ENCODE data around the gene KIF25. TPM values are rescaled to one million over a fixed set of nuclear protein-coding genes. Genes with fewer than 3 reads are reported as not detected.

KIF25 gene
- total RNA-seq, 1 donor from 2014 or later: not detected

- Mint-ChIP-seq H3K36me3 (ENCODE audit: unreplicated experiment) (peaks cover 2% of the 10 kb centered on the region), H3K9me3 (ENCODE audit: unreplicated experiment) (peaks cover 4% of the 10 kb centered on the region), H3K4me3 (ENCODE audit: unreplicated experiment) (no peak overlapping the region), H3K27ac (ENCODE audit: unreplicated experiment) (no peak overlapping the region), H3K4me1 (ENCODE audit: unreplicated experiment) (peaks cover 23% of the 10 kb centered on the region), H3K27me3 (ENCODE audit: unreplicated experiment) (no peaks in the 10 kb centered on the region)
- TF ChIP-seq CTCF (IDR thresholded peaks at IDR 0.05): no peak
- DNase-seq (ENCODE audit: extremely low spot score, unreplicated experiment): no peak
Observed at GRCh38 chr6:168038576-168039140, 41.2 kb downstream of the KIF25 start.

DNA sequence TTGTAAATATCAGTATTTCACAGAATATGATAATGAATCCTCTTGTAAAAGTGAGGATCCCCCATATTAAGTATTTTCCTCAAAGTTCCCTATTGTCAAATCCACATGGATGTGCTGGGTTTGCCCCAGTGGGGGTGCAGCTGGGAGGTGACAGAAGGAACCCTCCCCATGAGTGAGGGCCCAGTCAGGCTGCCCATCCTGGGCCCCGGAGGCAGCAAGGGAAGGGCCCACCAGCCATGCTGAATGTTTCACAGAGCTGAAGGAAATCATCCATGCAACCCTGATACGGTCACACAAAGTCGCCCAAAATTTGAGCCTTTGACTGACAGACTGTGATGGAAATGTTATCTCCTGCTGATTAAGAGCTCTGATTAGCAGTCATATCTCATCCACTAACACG lies 41.8 kb downstream of the KIF25 start:
- no peak overlapping the region for H3K4me3 Mint-ChIP-seq (ENCODE audit: unreplicated experiment)
- peaks cover 20% of the 10 kb centered on the region for H3K4me1 Mint-ChIP-seq (ENCODE audit: unreplicated experiment)
- no peaks in the 10 kb centered on the region for H3K27me3 Mint-ChIP-seq (ENCODE audit: unreplicated experiment)
- TF ChIP-seq CTCF (IDR thresholded peaks at IDR 0.05): no peak
- no peak overlapping the region for H3K27ac Mint-ChIP-seq (ENCODE audit: unreplicated experiment)
- DNase-seq (ENCODE audit: extremely low spot score, unreplicated experiment): no peak
- H3K9me3 Mint-ChIP-seq (ENCODE audit: unreplicated experiment): peaks cover 4% of the 10 kb centered on the region
- H3K36me3 Mint-ChIP-seq (ENCODE audit: unreplicated experiment): peaks cover 2% of the 10 kb centered on the region

DNA sequence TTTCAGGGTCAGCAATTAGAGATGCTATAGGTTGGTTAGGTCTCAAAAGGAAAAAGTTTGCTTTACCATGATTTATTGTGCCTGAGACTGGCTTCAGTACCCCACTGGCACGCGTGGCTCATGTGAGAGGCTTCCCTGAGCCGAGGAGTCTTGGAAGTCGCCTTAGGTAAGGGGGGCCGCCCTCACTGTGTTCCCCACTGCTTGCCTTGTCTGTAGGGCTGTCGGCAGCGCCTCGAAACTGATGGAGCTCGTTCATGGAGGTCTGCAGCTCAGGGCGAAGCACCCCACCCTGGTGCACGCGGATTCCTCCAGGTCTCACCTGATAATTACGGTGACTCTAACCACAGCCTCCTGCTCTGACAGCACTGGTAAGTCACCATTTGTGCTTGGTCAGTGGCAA lies 42.4 kb downstream of the KIF25 start:
- no peak overlapping the region for H3K4me3 Mint-ChIP-seq (ENCODE audit: unreplicated experiment)
- no peak for TF ChIP-seq CTCF (IDR thresholded peaks at IDR 0.05)
- H3K27me3 Mint-ChIP-seq (ENCODE audit: unreplicated experiment): no peaks in the 10 kb centered on the region
- no peak for DNase-seq (ENCODE audit: extremely low spot score, unreplicated experiment)
- no peak overlapping the region for H3K27ac Mint-ChIP-seq (ENCODE audit: unreplicated experiment)
- H3K9me3 Mint-ChIP-seq (ENCODE audit: unreplicated experiment): peaks cover 4% of the 10 kb centered on the region
- peaks cover 2% of the 10 kb centered on the region for H3K36me3 Mint-ChIP-seq (ENCODE audit: unreplicated experiment)
- H3K4me1 Mint-ChIP-seq (ENCODE audit: unreplicated experiment): peaks cover 18% of the 10 kb centered on the region

DNA sequence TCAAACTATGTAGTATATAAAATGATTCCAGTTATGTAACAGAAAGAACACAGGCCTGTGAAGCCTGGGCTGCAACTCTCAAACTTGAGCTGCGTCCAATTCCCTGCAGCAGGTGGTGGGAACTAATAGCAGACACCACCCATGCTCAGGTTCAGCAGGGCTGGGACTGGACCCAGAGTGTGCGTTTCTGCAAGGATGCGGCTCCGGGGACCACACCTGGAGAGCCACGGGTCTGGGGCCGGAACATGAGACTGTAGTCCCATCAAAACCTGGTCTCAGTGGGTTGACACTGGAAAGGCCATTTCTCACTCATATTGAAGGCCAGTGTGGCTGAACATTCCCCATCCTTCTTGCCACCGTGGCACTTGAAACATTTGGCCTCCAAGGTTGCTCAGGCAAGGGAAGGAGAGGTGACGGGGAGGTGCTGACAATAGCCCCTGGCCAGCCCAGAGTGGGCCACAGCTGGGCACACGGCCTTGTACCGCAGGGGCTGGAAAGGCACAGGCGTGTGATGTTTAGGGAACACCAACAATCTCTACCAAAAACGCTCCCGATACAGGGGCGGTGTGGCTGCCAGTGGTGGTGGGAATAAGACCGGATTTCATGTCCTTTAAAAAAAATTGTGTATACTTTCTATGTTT lies 43.5 kb downstream of the KIF25 start:
- no peak for DNase-seq (ENCODE audit: extremely low spot score, unreplicated experiment)
- Mint-ChIP-seq H3K27ac (ENCODE audit: unreplicated experiment) (no peak overlapping the region), H3K27me3 (ENCODE audit: unreplicated experiment) (no peaks in the 10 kb centered on the region)

More for the DNA sequence above, 43.5 kb downstream of the KIF25 start:
- H3K4me3 Mint-ChIP-seq (ENCODE audit: unreplicated experiment): no peak overlapping the region
- TF ChIP-seq CTCF (IDR thresholded peaks at IDR 0.05): no peak
- H3K9me3 Mint-ChIP-seq (ENCODE audit: unreplicated experiment): peaks cover 4% of the 10 kb centered on the region
- peaks cover 10% of the 10 kb centered on the region for H3K4me1 Mint-ChIP-seq (ENCODE audit: unreplicated experiment)
- H3K36me3 Mint-ChIP-seq (ENCODE audit: unreplicated experiment): peaks cover 2% of the 10 kb centered on the region

Measured in osteocyte (in vitro differentiated cells).